ENCODE measurements around the gene CNIH1.

CNIH1 gene

GRCh38 chr14:54377501-54377900 lies 63.7 kb downstream of the CNIH1 start:
- no peak for DNase-seq

GRCh38 chr14:54374117-54374884 lies 66.9 kb downstream of the CNIH1 start:
- DNase-seq = no peak
